Mesothelial cell of epicardium (in vitro differentiated cells): Measurements from ENCODE around the gene RARB. TPM values are rescaled to one million over a fixed set of nuclear protein-coding genes. Genes with fewer than 3 reads are reported as not detected.

Experiments
- DNase-seq, 2 experiments: peaks; one replicate each; pipeline ENCODE4 v3.0.0; 2021; ENCODE audit warnings: low spot score in 2 of 2; ENCODE audit not compliant: unreplicated experiment in 2 of 2
- H3K27ac Mint-ChIP-seq: 2 replicates; pipeline ENCODE4 v1.8.0; 2021; ENCODE audit warnings: mixed read lengths
- H3K27me3 Mint-ChIP-seq: 2 replicates; pipeline ENCODE4 v1.8.0; 2021; ENCODE audit warnings: low read depth, mixed read lengths
- H3K36me3 Mint-ChIP-seq: 2 replicates; pipeline ENCODE4 v1.8.0; 2021; ENCODE audit warnings: mixed read lengths
- H3K4me1 Mint-ChIP-seq: 2 replicates; pipeline ENCODE4 v1.8.0; 2021; ENCODE audit warnings: mixed read lengths
- H3K4me3 Mint-ChIP-seq: 2 replicates; pipeline ENCODE4 v1.8.0; 2021; ENCODE audit warnings: mild to moderate bottlenecking, moderate library complexity, mixed read lengths
- H3K9me3 Mint-ChIP-seq: 2 replicates; pipeline ENCODE4 v1.8.0; 2021; ENCODE audit warnings: mixed read lengths
- total RNA-seq: library from RNA; stranded (reverse); gene quantifications from 3 replicates; pipeline ENCODE4 v1.2.1, GENCODE V29; 2021
- TF ChIP-seq, protein P1 (sequence below): fragments of 200-600 bp; sonication (generic); IDR thresholded peaks from one replicate; pipeline ENCODE4 v1.5.0; 2021; ENCODE audit warnings: antibody characterized with exemption; ENCODE audit not compliant: unreplicated experiment

The RARB gene
- total RNA-seq, 1 donor from 2014 or later = 117 TPM

DNA sequence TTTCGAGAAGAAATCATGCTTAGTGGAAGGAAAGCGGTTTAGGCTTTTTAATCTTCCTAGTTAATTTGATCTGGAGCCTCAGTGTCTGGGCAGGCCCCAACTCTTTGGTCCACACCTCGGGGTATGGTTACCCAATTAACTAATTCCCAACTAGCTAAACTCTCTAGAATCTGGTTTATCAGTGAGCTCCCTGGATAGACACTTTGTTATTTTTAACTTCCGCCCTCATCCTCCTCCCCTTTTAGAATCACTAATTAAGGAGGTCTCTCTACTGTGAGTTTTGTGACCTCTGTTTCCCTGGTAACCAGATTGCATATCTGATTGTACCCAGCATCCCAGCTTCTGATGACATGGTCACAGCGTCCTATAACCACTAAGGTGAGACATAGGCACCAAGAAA is 112.2 kb downstream of the RARB start:
- H3K4me3 Mint-ChIP-seq = no peak overlapping the region
- H3K27ac Mint-ChIP-seq = peak overlapping the region; percentile 81
- TF ChIP-seq, protein P1, sequence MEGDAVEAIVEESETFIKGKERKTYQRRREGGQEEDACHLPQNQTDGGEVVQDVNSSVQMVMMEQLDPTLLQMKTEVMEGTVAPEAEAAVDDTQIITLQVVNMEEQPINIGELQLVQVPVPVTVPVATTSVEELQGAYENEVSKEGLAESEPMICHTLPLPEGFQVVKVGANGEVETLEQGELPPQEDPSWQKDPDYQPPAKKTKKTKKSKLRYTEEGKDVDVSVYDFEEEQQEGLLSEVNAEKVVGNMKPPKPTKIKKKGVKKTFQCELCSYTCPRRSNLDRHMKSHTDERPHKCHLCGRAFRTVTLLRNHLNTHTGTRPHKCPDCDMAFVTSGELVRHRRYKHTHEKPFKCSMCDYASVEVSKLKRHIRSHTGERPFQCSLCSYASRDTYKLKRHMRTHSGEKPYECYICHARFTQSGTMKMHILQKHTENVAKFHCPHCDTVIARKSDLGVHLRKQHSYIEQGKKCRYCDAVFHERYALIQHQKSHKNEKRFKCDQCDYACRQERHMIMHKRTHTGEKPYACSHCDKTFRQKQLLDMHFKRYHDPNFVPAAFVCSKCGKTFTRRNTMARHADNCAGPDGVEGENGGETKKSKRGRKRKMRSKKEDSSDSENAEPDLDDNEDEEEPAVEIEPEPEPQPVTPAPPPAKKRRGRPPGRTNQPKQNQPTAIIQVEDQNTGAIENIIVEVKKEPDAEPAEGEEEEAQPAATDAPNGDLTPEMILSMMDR = no peak
- H3K36me3 Mint-ChIP-seq = peaks cover 34% of the 10 kb centered on the region
- no peaks in the 10 kb centered on the region for H3K27me3 Mint-ChIP-seq
- no peaks in the 10 kb centered on the region for H3K9me3 Mint-ChIP-seq
- peaks cover 80% of the 10 kb centered on the region for H3K4me1 Mint-ChIP-seq
- no peak for DNase-seq

DNA sequence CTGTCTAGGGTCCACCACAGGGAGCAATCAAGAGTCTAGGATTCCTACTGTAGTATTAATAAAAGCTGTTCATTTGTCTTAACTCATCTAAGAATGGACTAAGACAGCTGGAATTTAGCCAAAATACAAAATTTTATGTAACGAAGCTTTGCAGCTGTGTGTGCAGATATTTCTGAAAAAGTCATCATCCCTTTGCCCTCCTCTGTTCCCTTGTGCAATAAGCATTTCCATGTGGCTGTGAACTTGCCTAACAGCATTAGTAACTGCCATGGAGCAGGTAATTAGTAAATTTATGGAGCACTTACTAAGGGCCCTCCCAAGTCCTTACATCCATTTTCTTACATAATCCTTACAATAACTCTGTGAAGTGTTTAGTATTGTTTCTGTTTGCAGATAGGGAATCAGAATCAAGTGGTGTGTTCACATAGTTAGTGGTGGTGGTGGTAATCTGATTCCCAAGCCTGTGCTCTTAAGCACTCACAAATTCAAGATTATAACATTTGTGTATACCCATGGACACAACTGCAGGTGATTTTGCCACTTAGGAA is 114.5 kb downstream of the RARB start:
- H3K4me1 Mint-ChIP-seq = peaks cover 83% of the 10 kb centered on the region
- peaks cover 27% of the 10 kb centered on the region for H3K36me3 Mint-ChIP-seq
- TF ChIP-seq, protein P1 = no peak
- H3K27ac Mint-ChIP-seq = peak overlapping the region; percentile 20
- H3K27me3 Mint-ChIP-seq = no peaks in the 10 kb centered on the region
- no peaks in the 10 kb centered on the region for H3K9me3 Mint-ChIP-seq
- no peak for DNase-seq
- no peak overlapping the region for H3K4me3 Mint-ChIP-seq

DNA sequence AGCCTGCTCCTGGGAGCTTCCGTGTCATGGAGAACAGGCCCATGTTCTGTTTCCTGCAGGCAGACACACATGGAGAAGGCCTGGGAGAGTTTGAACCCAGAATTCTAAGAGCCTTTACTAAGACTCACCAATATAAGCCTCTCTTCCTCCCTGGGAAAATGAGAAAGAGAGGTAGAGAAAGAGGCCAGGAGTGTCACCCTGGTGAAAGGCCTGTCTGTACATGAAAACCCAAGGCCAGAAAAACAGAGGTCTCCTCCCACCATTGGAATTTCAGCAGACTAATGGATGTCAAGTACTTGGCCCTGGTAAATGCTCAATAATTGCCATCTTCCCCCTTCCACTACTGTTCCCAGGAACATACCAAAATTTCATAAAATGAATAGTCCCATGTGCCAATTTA is 119.0 kb downstream of the RARB start:
- no peak for DNase-seq
- Mint-ChIP-seq H3K4me3 (no peak overlapping the region), H3K4me1 (peaks cover 73% of the 10 kb centered on the region), H3K36me3 (peaks cover 37% of the 10 kb centered on the region), H3K9me3 (peaks cover 7% of the 10 kb centered on the region), H3K27ac (peak overlapping the region; percentile 59), H3K27me3 (no peaks in the 10 kb centered on the region)
- TF ChIP-seq, protein P1 = no peak

DNA sequence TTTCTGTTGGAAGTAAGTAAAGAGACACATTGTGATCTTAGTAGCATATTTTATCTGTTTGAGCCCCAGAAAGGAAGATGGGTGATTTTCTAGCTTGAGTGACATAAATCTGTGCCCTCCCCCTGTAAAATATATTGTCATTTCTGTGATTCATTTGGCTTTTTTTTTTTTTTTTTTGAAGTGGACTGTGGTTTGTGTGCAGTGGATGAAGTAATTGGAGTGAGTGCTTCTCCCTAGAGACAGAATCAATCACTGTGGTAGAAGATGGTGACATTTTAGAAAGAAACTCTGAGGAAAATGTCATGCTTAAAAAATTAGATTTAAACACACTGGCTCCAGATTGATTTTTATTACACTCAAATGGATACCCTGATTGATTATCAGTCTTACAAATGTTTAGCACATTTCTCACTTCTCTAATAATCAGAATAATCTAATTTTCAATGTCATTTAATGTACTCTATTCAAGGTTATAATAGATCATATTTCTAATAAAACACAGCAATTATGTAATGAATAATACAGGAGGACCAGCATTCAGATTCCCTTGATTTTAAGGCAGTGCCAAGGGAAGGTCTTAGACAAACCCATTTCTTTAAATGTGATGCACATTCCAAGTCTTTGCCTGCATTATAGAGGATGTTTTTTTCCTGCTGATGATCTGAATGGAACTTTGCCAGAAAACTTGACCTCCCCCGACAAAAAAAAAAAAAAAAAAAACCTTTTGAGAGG is 120.0 kb downstream of the RARB start:
- H3K4me3 Mint-ChIP-seq = no peak overlapping the region
- peaks cover 7% of the 10 kb centered on the region for H3K9me3 Mint-ChIP-seq
- H3K4me1 Mint-ChIP-seq = peaks cover 74% of the 10 kb centered on the region
- peaks cover 37% of the 10 kb centered on the region for H3K36me3 Mint-ChIP-seq
- peak overlapping the region; percentile 87 for H3K27ac Mint-ChIP-seq
- no peaks in the 10 kb centered on the region for H3K27me3 Mint-ChIP-seq
- no peak for DNase-seq
- TF ChIP-seq, protein P1 = no peak

DNA sequence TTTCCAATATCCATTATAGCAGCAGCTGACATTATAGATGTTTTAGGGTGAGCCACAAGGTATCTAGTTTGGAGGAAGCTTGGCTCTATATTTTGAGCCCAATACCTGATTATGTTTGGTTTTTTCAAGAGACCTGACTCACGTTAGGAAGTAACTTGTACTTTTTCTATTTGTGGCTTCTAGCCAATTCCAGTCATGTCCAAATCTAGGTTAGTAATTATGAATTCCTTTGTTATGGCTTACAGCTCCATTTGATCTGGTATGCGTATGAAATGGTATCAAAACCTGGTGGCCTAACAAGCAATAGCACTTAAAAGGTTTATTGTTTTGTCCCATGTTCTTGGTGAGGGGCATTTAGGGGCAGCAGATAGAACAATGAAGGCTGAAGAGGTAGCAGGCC is 120.8 kb downstream of the RARB start:
- Mint-ChIP-seq H3K4me1 (peaks cover 74% of the 10 kb centered on the region), H3K27me3 (no peaks in the 10 kb centered on the region), H3K4me3 (no peak overlapping the region), H3K9me3 (peaks cover 7% of the 10 kb centered on the region), H3K36me3 (peaks cover 33% of the 10 kb centered on the region), H3K27ac (peak overlapping the region; percentile 87)
- no peak for DNase-seq
- TF ChIP-seq, protein P1 = peak; percentile 18
